PC-9 (cell line): Measurements from ENCODE around the gene SPG11. TPM values are rescaled to one million over a fixed set of nuclear protein-coding genes. Genes with fewer than 3 reads are reported as not detected.
A peak's percentile ranks its signal among the peaks of the same experiment; 100 is the strongest.
"Not testable (repeated sequence)": the region's sequence is repeated elsewhere in the genome, so short reads cannot be mapped to it uniquely, and the experiment has no call there.

Source experiments
- BruUV-seq: library from RNA; stranded (reverse); fragments of 400-500 nt; replicated peaks from 2 replicates; lab custom pipeline; 2021; lab: Mats Ljungman, UMichigan
- CTCF ChIA-PET: fragments of 300-600 bp; sonication (Branson Sonifier 250); formaldehyde crosslinking; loops from one replicate; lab custom pipeline; 2022; ENCODE audit warnings: antibody characterized with exemption; lab: Charles Lee
- POLR2A ChIA-PET: fragments of 300-600 bp; sonication (Branson Sonifier 250); formaldehyde crosslinking; loops from one replicate; lab custom pipeline; 2022; ENCODE audit warnings: antibody characterized with exemption; ENCODE audit not compliant: unreplicated experiment; lab: Charles Lee
- DNase-seq, 2 experiments: peaks; one replicate each; pipeline versions ENCODE4 v3.0.0 to v3.0.0-alpha.2; 2015 to 2022; ENCODE audit warnings: mixed read lengths in 1 of 2
- H2AFZ ChIP-seq: fragments of 200-600 bp; sonication (generic); 2 replicates; pipeline ENCODE4 v1.8.1; 2017; ENCODE audit warnings: antibody characterized with exemption
- H3F3A ChIP-seq: fragments of 200-600 bp; sonication (generic); 2 replicates; pipeline ENCODE4 v1.8.1; 2017; ENCODE audit warnings: antibody characterized with exemption, mild to moderate bottlenecking, low read depth; ENCODE audit not compliant: insufficient read depth
- H3K27ac ChIP-seq: fragments of 200-600 bp; sonication (generic); 2 replicates; pipeline ENCODE4 v1.6.1; 2016; ENCODE audit warnings: mixed run types
- H3K27me3 ChIP-seq: fragments of 200-600 bp; sonication (generic); 2 replicates; pipeline ENCODE4 v1.6.1; 2016; ENCODE audit warnings: low read depth, mixed run types; ENCODE audit not compliant: insufficient read depth
- H3K36me3 ChIP-seq: fragments of 200-600 bp; sonication (generic); 2 replicates; pipeline ENCODE4 v1.6.1; 2016; ENCODE audit warnings: low read depth, mixed run types
- H3K4me1 ChIP-seq: fragments of 200-600 bp; sonication (generic); replicated peaks from 2 replicates; pipeline ENCODE4 v1.6.1; 2016; ENCODE audit warnings: mixed run types; ENCODE audit not compliant: insufficient read depth
- H3K4me2 ChIP-seq: fragments of 200-600 bp; sonication (generic); 2 replicates; pipeline ENCODE4 v1.6.1; 2017; ENCODE audit warnings: mixed run types
- H3K4me3 ChIP-seq: fragments of 200-600 bp; sonication (generic); 2 replicates; pipeline ENCODE4 v1.6.1; 2016; ENCODE audit warnings: mixed run types
- H3K79me2 ChIP-seq: fragments of 200-600 bp; sonication (generic); 2 replicates; pipeline ENCODE4 v1.6.1; 2017; ENCODE audit warnings: low read depth, mixed run types
- H3K9me2 ChIP-seq: fragments of 200-600 bp; sonication (generic); 2 replicates; pipeline ENCODE4 v1.8.1; 2017; ENCODE audit warnings: mild to moderate bottlenecking; ENCODE audit not compliant: insufficient read depth
- H3K9me3 ChIP-seq: fragments of 200-600 bp; sonication (generic); 2 replicates; pipeline ENCODE4 v1.8.1; 2016; ENCODE audit warnings: low read depth; ENCODE audit not compliant: insufficient read depth
- H4K20me1 ChIP-seq: fragments of 200-600 bp; sonication (generic); 2 replicates; pipeline ENCODE4 v1.8.1; 2017; ENCODE audit not compliant: insufficient read depth
- EZH2 ChIP-seq: fragments of 200-600 bp; sonication (generic); IDR thresholded peaks from 2 replicates; pipeline ENCODE4 v1.8.0; 2017; ENCODE audit warnings: antibody characterized with exemption, low read depth
- intact Hi-C: fragments of 100-400 bp; cut with micrococcal nuclease; formaldehyde crosslinking; loops from one replicate; pipeline ENCODE4 v1.10.0; 2022; ENCODE audit not compliant: unreplicated experiment
- total RNA-seq: library from RNA; stranded (reverse); gene quantifications from 2 replicates; pipeline ENCODE4 v1.2.3, GENCODE V29; 2021
- TF ChIP-seq, protein P1 (sequence below): fragments of 200-600 bp; sonication (generic); conservative IDR thresholded peaks from 2 replicates; pipeline ENCODE4 v1.6.1; 2017; ENCODE audit warnings: mixed run types, antibody characterized with exemption, mild to moderate bottlenecking, moderate library complexity

The SPG11 gene
- total RNA-seq, 1 experiment from 2014 or later, result 64.2 TPM

- Histone ChIP-seq H3K4me1 (peaks cover 20% of the 10 kb centered on the region), H3K27ac (peak overlapping the region; percentile 47; the same call in 1 of the 2 replicates), H2AFZ (peak overlapping the region; percentile 75), H3K4me3 (peak overlapping the region; percentile 40; the same call in 1 of the 2 replicates), H3K4me2 (peak overlapping the region; percentile 81)
- intact Hi-C loops, H3K9me2 ChIP-seq, H3K9me3 ChIP-seq, H3F3A ChIP-seq, H3K36me3 ChIP-seq, H3K27me3 ChIP-seq, H3K79me2 ChIP-seq, H4K20me1 ChIP-seq, BruUV-seq, CTCF ChIA-PET: not testable (repeated sequence)
- POLR2A ChIA-PET, result interaction anchor here (0.7 kb wide), 3 partner anchors 23 to 960 kb away, joined by 3 to 10 read pairs (median 6); no protein-coding TSS in a partner anchor
- DNase-seq, result peak; percentile 76 to 78
These were observed 19.6 kb upstream of the SPG11 start for GRCh38 chr15:44682809-44683682.

DNA sequence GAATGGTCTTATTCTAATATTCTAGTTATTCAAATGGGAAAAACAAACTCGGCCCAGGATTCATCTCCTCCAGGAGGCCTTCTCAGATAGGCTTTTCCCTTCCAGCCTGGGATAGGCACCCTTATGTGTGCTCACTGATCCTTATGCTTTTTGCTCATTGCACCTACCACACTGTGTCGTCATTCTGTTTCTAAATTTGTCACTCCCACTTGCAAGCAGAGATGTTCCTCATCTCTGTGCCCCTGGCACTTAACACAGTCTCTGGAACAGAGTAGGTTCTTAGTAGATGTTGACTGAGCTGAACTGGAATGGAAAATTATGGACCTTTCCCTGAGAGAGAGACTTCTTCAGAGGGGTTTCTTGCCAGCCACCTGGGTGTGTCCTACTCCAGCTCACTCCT is 18.7 kb upstream of the SPG11 start:
- CTCF ChIA-PET, result no interaction called here
- no peak overlapping the region for H2AFZ ChIP-seq
- no peak for TF ChIP-seq EZH2
- TF ChIP-seq, protein P1, sequence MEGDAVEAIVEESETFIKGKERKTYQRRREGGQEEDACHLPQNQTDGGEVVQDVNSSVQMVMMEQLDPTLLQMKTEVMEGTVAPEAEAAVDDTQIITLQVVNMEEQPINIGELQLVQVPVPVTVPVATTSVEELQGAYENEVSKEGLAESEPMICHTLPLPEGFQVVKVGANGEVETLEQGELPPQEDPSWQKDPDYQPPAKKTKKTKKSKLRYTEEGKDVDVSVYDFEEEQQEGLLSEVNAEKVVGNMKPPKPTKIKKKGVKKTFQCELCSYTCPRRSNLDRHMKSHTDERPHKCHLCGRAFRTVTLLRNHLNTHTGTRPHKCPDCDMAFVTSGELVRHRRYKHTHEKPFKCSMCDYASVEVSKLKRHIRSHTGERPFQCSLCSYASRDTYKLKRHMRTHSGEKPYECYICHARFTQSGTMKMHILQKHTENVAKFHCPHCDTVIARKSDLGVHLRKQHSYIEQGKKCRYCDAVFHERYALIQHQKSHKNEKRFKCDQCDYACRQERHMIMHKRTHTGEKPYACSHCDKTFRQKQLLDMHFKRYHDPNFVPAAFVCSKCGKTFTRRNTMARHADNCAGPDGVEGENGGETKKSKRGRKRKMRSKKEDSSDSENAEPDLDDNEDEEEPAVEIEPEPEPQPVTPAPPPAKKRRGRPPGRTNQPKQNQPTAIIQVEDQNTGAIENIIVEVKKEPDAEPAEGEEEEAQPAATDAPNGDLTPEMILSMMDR, result no peak
- BruUV-seq, result no TSS peak
- no peaks in the 10 kb centered on the region for H3K9me3 ChIP-seq
- DNase-seq, result no peak
- H4K20me1 ChIP-seq, result no peaks in the 10 kb centered on the region
- no peaks in the 10 kb centered on the region for H3K36me3 ChIP-seq
- H3K27me3 ChIP-seq, result no peaks in the 10 kb centered on the region
- peak overlapping the region; percentile 81; the same call in 1 of the 2 replicates for H3K4me2 ChIP-seq
- H3K27ac ChIP-seq, result no peak overlapping the region
- no peak overlapping the region for H3K4me3 ChIP-seq
- intact Hi-C loops, result no loop called here
- H3K79me2 ChIP-seq, result no peaks in the 10 kb centered on the region
- H3F3A ChIP-seq, result peaks cover 5% of the 10 kb centered on the region; the same call in 1 of the 2 replicates
- H3K4me1 ChIP-seq, result peaks cover 20% of the 10 kb centered on the region
- H3K9me2 ChIP-seq, result no peaks in the 10 kb centered on the region
- POLR2A ChIA-PET, result interaction anchor here (0.7 kb wide), 1 partner anchor 22 kb away, joined by 6 read pairs; no protein-coding TSS in a partner anchor

GRCh38 chr15:44676676-44677075 is 13.2 kb upstream of the SPG11 start:
- TF ChIP-seq, protein P1, result no peak
- no peak for TF ChIP-seq EZH2
- DNase-seq, result no peak
- Histone ChIP-seq H3K9me2 (no peaks in the 10 kb centered on the region), H2AFZ (no peak overlapping the region), H3K27ac (no peak overlapping the region), H3K79me2 (no peaks in the 10 kb centered on the region), H3K36me3 (no peaks in the 10 kb centered on the region), H3F3A (no peaks in the 10 kb centered on the region), H4K20me1 (no peaks in the 10 kb centered on the region), H3K9me3 (no peaks in the 10 kb centered on the region), H3K4me2 (no peak overlapping the region), H3K27me3 (no peaks in the 10 kb centered on the region), H3K4me1 (no peaks in the 10 kb centered on the region), H3K4me3 (no peak overlapping the region)
- ChIA-PET POLR2A (no interaction called here), CTCF (interaction anchor here (0.5 kb wide), 1 partner anchor 382 kb away, joined by 6 read pairs; no protein-coding TSS in a partner anchor)
- intact Hi-C loops, result no loop called here
- no TSS peak for BruUV-seq
